ENCODE data around the gene LRFN2. TPM values are rescaled to one million over a fixed set of nuclear protein-coding genes. Genes with fewer than 3 reads are reported as not detected.

Gene LRFN2
- total and polyA plus RNA-seq, 2 of the 8 experiments (the other 6 are each of a cell fraction or from before 2014, with no cell fraction given), result 2.3 TPM

- TF ChIP-seq CHD7 (IDR thresholded peaks at IDR 0.05; ENCODE audit: insufficient replicate concordance, low read length), result no peak
- no peak for TF ChIP-seq KDM5A (IDR thresholded peaks at IDR 0.05; ENCODE audit: low read length)
- TF ChIP-seq CREB1 (IDR thresholded peaks at IDR 0.05), result no peak
- no peak for TF ChIP-seq CTCF (IDR thresholded peaks at IDR 0.05; ENCODE audit: control extremely low read depth in 1 of 3, insufficient read depth in 1 of 3, low read depth in 1 of 3, low read length in 3 of 3)
- TF ChIP-seq GTF2F1 (IDR thresholded peaks at IDR 0.05; ENCODE audit: borderline replicate concordance, low read depth, low read length), result no peak
- TF ChIP-seq RXRA (IDR thresholded peaks at IDR 0.05; ENCODE audit: insufficient read depth, low read depth, low read length), result no peak
Measured at GRCh38 chr6:40380271-40380670, 206.9 kb downstream of the LRFN2 start (continued).

Measured in H1 (cell line).